ENCODE results near the gene MTRF1L. TPM values are rescaled to one million over a fixed set of nuclear protein-coding genes. Genes with fewer than 3 reads are reported as not detected.

The MTRF1L gene
- total RNA-seq, 1 donor from 2014 or later: 33.8 TPM

- TF ChIP-seq CTCF (IDR thresholded peaks at IDR 0.05; ENCODE audit: insufficient read depth, low read length, poor library complexity, severe bottlenecking): peak; percentile 46
These were observed 49.5 kb downstream of the MTRF1L start for GRCh38 chr6:152952866-152953509.

DNA sequence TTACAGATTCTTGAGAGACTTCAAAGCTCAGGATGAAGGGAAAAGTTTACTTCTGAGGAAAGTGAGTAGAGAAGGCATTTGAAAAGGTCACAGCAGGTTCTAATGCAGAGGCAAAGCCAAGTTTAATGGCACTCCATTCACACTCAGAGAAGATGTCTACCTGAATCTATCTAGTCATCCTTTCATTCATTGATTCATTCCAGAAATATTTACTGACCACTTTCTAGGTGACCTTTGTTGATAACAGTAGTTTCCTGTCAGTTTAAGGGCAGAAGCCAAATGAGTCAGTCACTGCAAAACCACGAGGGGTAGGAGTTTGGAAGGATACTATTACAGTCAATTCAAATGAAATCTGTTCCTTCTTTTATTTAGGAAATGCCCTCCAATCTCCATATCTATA, 50.5 kb downstream of the MTRF1L start:
- no peaks in the 10 kb centered on the region for H3K27me3 ChIP-seq (ENCODE audit: control insufficient read depth, insufficient read depth, low read length)
- no peak for DNase-seq (ENCODE audit: low read depth)
- no peak for TF ChIP-seq CTCF (IDR thresholded peaks at IDR 0.05; ENCODE audit: insufficient read depth, low read length, poor library complexity, severe bottlenecking)
- no peak overlapping the region for H3K4me3 ChIP-seq (ENCODE audit: low read depth, low read length)
- H3K36me3 ChIP-seq (ENCODE audit: control insufficient read depth, insufficient read depth, low read length): no peaks in the 10 kb centered on the region

More at GRCh38 chr6:152952866-152953509, 49.5 kb downstream of the MTRF1L start:
- Histone ChIP-seq H3K36me3 (ENCODE audit: control insufficient read depth, insufficient read depth, low read length) (no peaks in the 10 kb centered on the region), H3K27me3 (ENCODE audit: control insufficient read depth, insufficient read depth, low read length) (no peaks in the 10 kb centered on the region), H3K4me3 (ENCODE audit: low read depth, low read length) (no peak overlapping the region)
- no peak for DNase-seq (ENCODE audit: low read depth)

DNA sequence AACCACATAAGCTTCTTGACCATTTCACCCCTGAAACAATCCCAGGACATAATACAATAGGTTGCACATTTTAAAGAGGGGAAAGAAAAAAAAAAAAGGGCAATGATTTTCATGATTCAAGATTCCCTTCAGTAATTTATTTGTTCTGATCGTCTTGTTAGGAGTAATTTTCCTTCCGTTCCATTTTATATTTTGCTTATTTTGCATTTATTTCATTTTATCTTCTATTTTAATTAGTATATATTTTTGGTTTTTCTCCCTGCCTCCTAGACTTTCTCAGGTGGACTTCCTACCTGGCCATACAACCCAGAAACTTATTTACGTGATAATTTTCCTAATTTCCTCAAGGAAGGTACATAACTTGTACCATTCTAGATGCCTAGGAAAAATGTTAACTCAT, 52.3 kb downstream of the MTRF1L start:
- no peaks in the 10 kb centered on the region for H3K27me3 ChIP-seq (ENCODE audit: control insufficient read depth, insufficient read depth, low read length)
- TF ChIP-seq CTCF (IDR thresholded peaks at IDR 0.05; ENCODE audit: insufficient read depth, low read length, poor library complexity, severe bottlenecking): no peak
- no peak for DNase-seq (ENCODE audit: low read depth)
- H3K36me3 ChIP-seq (ENCODE audit: control insufficient read depth, insufficient read depth, low read length): no peaks in the 10 kb centered on the region
- H3K4me3 ChIP-seq (ENCODE audit: low read depth, low read length): no peak overlapping the region

DNA sequence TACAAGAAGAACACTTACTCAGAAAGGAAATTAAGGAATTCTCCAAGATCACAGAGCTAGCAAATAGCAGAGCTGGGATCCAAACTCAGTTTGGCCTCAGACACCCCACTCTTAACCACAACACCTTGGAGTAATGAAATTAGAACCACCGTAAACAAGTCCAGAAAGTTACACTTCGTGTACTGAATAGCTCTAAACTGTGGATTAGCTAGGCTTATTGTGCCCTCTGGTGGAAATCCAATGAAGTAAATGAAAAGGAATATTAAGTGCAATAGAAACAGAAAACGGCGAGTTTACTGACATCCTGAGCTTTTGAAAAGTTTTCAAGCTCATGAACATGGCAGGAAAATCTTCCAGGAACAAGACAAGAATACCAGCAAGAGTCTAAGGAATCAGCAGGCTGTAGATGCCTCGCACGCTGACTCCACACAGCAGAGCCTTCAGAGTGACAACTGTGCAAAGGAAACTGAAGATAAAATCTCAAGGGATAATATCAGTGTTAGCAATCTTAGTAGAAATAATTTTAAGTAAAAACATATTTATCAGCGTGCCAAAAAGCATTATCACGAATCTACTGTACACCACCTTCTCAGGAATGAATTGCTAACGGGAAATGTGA, 54.2 kb downstream of the MTRF1L start:
- DNase-seq (ENCODE audit: low read depth): no peak
- peak; percentile 55 for TF ChIP-seq CTCF (IDR thresholded peaks at IDR 0.05; ENCODE audit: insufficient read depth, low read length, poor library complexity, severe bottlenecking)
- no peaks in the 10 kb centered on the region for H3K36me3 ChIP-seq (ENCODE audit: control insufficient read depth, insufficient read depth, low read length)
- no peaks in the 10 kb centered on the region for H3K27me3 ChIP-seq (ENCODE audit: control insufficient read depth, insufficient read depth, low read length)
- no peak overlapping the region for H3K4me3 ChIP-seq (ENCODE audit: low read depth, low read length)

DNA sequence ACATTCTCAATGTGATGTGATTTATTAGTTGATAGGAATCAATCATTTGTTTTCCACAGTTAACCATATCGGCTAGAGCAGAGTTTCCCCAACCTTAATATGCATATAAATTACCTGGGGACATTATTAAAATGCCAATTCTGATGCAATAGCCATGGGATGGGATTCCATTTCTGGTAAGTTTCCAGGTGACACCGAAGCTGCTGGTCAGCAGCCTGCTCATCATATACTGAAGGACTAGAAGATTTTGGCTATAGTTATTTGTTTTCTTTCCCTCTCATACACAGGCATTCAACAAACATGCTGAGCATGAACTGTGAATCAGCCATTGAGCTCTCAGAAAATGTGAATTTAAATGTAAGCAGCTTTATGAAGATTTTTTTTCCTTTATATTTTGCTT, 55.5 kb downstream of the MTRF1L start:
- no peak for TF ChIP-seq CTCF (IDR thresholded peaks at IDR 0.05; ENCODE audit: insufficient read depth, low read length, poor library complexity, severe bottlenecking)
- DNase-seq (ENCODE audit: low read depth): no peak

GRCh38 chr6:152946484-152946883, 56.0 kb downstream of the MTRF1L start:
- TF ChIP-seq CTCF (IDR thresholded peaks at IDR 0.05; ENCODE audit: insufficient read depth, low read length, poor library complexity, severe bottlenecking): no peak
- H3K36me3 ChIP-seq (ENCODE audit: control insufficient read depth, insufficient read depth, low read length): no peaks in the 10 kb centered on the region
- no peak for DNase-seq (ENCODE audit: low read depth)
- H3K4me3 ChIP-seq (ENCODE audit: low read depth, low read length): no peak overlapping the region
- no peaks in the 10 kb centered on the region for H3K27me3 ChIP-seq (ENCODE audit: control insufficient read depth, insufficient read depth, low read length)

More for the DNA sequence above, 55.5 kb downstream of the MTRF1L start:
- Histone ChIP-seq H3K36me3 (ENCODE audit: control insufficient read depth, insufficient read depth, low read length) (no peaks in the 10 kb centered on the region), H3K27me3 (ENCODE audit: control insufficient read depth, insufficient read depth, low read length) (no peaks in the 10 kb centered on the region), H3K4me3 (ENCODE audit: low read depth, low read length) (no peak overlapping the region)

Measured in kidney epithelial cell (primary cell).